ENCODE data around the gene SRL. TPM values are rescaled to one million over a fixed set of nuclear protein-coding genes. Genes with fewer than 3 reads are reported as not detected.
"Not testable (repeated sequence)": the region's sequence is repeated elsewhere in the genome, so short reads cannot be mapped to it uniquely, and the experiment has no call there.

Gene SRL
- total RNA-seq, 2 donors from 2014 or later: not detected

DNA sequence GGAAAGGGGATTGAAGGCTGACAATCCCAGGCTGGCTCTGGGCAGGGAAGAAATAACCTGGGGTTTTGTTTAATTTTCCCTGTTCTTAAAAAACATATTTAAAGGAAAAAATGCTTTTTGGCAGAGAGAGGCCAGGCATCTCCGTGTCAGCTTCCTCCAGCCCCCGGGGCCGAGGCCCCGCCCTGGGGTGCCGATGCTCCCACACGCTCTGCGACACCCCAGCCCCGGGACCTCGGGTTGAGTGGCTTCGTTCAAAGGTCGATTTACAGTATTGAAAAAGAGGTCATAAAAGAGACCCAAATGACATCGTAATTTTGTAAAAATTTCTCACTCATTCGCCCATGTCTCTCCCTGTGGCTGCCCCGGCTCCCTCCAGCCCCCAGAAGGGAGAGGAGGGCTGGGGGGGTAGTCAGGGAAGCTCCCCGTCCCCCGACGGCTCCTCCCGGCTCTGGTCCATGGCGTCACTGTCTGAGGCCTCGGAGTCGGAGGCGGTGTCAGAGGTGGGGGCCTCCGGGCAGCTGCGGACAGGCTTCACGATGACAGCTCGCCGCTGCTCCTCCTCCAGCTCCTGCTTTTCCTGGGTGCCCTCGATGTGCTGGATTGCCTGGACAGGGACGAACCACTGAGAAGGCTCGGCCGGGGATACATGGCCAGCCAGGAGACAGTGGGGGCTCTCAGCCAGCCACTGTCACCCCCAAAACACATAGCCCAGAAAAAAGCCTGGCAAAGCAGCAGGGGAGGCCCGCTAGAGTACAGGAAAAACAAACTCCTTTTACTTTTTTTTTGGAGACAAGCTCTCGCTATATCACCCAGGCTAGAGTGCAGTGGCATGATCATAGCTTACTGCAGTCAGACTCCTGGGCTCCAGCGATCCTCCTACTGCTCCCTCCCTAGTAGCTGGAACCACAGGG, 16.0 kb upstream of the SRL start:
- TF ChIP-seq POLR2A (IDR thresholded peaks at IDR 0.05): no peak
- TF ChIP-seq, protein P1, sequence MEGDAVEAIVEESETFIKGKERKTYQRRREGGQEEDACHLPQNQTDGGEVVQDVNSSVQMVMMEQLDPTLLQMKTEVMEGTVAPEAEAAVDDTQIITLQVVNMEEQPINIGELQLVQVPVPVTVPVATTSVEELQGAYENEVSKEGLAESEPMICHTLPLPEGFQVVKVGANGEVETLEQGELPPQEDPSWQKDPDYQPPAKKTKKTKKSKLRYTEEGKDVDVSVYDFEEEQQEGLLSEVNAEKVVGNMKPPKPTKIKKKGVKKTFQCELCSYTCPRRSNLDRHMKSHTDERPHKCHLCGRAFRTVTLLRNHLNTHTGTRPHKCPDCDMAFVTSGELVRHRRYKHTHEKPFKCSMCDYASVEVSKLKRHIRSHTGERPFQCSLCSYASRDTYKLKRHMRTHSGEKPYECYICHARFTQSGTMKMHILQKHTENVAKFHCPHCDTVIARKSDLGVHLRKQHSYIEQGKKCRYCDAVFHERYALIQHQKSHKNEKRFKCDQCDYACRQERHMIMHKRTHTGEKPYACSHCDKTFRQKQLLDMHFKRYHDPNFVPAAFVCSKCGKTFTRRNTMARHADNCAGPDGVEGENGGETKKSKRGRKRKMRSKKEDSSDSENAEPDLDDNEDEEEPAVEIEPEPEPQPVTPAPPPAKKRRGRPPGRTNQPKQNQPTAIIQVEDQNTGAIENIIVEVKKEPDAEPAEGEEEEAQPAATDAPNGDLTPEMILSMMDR (IDR thresholded peaks at IDR 0.05): no peak
- Histone ChIP-seq H3K4me1 (peaks cover 18% of the 10 kb centered on the region), H3K9me3 (no peaks in the 10 kb centered on the region), H3K27me3 (no peaks in the 10 kb centered on the region), H3K27ac (no peak overlapping the region), H3K4me3 (no peak overlapping the region), H3K36me3 (replicated peaks in 1 of 2; ENCODE audit: insufficient read depth in 1 of 2, low read depth in 2 of 2) (peaks cover 0 to 6% of the 10 kb centered on the region in 2 donors)
- DNase-seq (no peak), ATAC-seq (no peak)
- intact Hi-C loops (cut with DNase I): no loop called here
- 85 to 86% methylated on average over 10 to 34 of the region's 34 CpGs for WGBS, 2 donors

DNA sequence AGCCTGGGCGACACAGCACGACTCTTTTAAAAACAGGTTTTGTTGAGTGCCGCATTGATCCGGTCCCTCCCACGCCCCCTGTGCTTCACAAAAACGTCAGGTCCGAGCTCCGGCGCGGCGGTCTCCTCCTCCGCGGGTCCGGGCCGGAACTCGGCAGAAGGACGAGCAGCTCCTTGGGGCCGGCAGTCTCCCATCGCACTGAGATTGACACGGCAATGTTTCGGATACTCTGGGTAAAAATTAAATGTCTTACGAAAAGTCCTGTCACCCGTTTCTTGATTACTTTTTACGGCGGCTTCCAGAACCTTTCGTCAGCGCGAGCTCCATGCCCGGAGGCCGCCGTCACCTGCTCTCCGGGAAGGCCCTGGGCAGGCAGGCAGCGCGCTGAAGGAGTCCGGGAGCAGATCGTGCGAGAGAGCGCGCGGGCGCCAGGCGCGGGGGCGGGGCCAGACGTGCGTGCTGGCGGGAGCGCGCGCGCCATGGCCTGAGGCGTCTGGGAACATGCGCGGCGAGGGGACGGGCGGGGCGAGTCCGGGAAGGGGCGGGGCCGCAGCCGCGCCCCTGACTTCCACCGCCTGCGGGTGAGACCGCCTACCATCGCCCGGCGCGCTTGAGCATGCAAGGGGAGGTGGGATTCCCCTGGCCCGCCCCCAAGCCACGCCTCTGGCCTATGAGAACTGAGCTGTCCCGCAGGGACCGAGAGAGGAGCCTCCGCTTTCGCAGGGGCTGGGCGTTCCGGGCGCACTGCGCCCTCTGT, 11.7 kb upstream of the SRL start:
- Histone ChIP-seq H3K27me3 (no peaks in the 10 kb centered on the region), H3K9me3 (no peaks in the 10 kb centered on the region), H3K4me3 (peak overlapping the region; percentile 34 to 54), H3K4me1 (peaks cover 7% of the 10 kb centered on the region), H3K36me3 (replicated peaks in 1 of 2; ENCODE audit: insufficient read depth in 1 of 2, low read depth in 2 of 2) (no peaks in the 10 kb centered on the region), H3K27ac (peak overlapping the region; percentile 92 to 94 (median 94))
- 0 to 1% methylated on average over 44 to 80 of the region's 80 CpGs for WGBS, 2 donors
- peak; percentile 100 for DNase-seq
- TF ChIP-seq POLR2A (IDR thresholded peaks at IDR 0.05): peak; percentile 90 to 97 (median 94)
- TF ChIP-seq, protein P1 (IDR thresholded peaks at IDR 0.05): no peak
- intact Hi-C loops (cut with DNase I): no loop called here
- peak; percentile 95 for ATAC-seq

DNA sequence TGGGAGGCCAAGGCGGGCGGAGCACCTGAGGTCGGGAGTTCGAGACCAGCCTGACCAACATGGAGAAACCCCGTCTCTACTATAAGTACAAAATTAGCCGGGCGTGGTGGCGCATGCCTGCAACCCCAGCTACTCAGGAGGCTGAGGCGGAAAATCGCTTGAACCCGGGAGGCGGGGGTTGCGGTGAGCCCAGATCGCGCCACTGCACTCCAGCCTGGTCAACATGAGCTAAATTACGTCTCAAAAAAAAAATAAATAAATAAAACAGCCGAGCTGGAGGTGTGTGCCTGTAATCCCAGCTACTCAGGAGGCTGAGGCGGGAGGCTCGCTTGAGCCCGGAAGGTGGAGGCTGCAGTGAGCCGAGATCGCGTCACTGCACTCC, 11.1 kb upstream of the SRL start:
- H3K27ac ChIP-seq: peak overlapping the region; percentile 92 to 94 (median 94)
- H3K36me3 ChIP-seq (replicated peaks in 1 of 2; ENCODE audit: insufficient read depth in 1 of 2, low read depth in 2 of 2); DNase-seq; H3K4me1 ChIP-seq; ATAC-seq; intact Hi-C loops (cut with DNase I); H3K9me3 ChIP-seq; H3K27me3 ChIP-seq: not testable (repeated sequence)
- H3K4me3 ChIP-seq: peak overlapping the region; percentile 34 to 54
- 57 to 58% methylated on average over 23 of the region's 23 CpGs for WGBS, 2 donors

DNA sequence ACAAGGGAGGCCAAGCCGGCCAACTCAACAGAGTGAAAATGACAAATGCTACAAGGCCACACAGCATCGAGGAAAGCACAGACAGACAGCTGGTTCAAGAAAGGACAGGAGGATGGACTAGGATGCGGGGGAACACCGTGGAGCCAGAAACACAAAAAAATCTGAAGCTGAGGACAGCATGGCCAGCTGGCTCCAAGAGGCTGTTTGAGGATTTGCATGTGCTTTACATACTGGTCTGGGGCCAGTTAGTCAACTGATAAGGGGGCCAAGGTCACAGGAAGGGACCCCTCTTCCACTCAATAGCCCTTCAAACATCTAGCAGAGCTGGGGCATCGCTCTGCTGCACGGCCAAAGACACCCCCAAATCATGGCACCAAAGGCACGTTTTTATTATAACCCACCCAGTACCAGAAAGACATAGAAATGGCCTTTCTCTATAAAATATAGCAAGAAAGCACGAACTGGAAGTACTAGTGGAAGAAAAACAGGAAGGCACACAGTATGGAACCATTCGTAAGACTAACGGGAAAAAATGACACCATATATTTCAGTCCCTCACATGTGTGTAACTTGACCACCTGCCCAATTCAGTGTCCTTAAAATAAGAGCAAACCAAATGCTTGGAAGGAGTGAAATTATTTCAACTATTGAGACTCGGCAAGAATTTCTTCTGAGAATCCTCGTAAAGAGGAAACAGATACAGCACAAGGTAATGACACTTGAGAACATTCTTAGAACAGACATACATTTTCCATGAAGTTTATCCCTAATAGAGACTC, 7.8 kb upstream of the SRL start:
- 77 to 83% methylated on average over 12 of the region's 12 CpGs for WGBS, 2 donors
- intact Hi-C loops (cut with DNase I): loop anchor here (10.0 kb wide), 1 partner anchor 265 kb away; no protein-coding TSS in a partner anchor
- peaks cover 7% of the 10 kb centered on the region for H3K4me1 ChIP-seq
- no peaks in the 10 kb centered on the region for H3K36me3 ChIP-seq (replicated peaks in 1 of 2; ENCODE audit: insufficient read depth in 1 of 2, low read depth in 2 of 2)
- TF ChIP-seq, protein P1 (IDR thresholded peaks at IDR 0.05): no peak
- no peak for TF ChIP-seq POLR2A (IDR thresholded peaks at IDR 0.05)
- no peak overlapping the region for H3K27ac ChIP-seq
- no peaks in the 10 kb centered on the region for H3K9me3 ChIP-seq
- ATAC-seq (no peak), DNase-seq (no peak)
- H3K27me3 ChIP-seq: no peaks in the 10 kb centered on the region
- H3K4me3 ChIP-seq: no peak overlapping the region

DNA sequence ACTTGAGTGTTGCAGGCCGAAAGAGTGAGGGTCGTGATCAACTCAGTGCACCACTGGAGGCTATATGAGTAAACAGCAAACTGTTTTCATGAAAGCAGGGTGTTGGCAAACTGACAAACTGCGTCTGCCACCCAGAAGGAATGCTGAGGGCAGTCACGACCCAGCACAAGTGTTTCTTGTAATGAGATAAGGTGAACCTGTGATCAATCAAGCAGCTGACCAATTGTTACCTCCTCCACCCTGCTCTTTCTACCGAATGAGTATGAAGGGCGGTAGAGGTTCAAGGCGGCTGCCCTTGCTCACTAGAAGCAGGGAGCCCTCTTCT, 5.5 kb upstream of the SRL start:
- H3K4me3 ChIP-seq: no peak overlapping the region
- no peaks in the 10 kb centered on the region for H3K9me3 ChIP-seq
- no peak for TF ChIP-seq POLR2A (IDR thresholded peaks at IDR 0.05)
- TF ChIP-seq, protein P1 (IDR thresholded peaks at IDR 0.05): no peak
- DNase-seq (no peak), ATAC-seq (no peak)
- WGBS, 2 donors: 59 to 78% methylated on average over 5 to 7 of the region's 7 CpGs
- H3K27me3 ChIP-seq: no peaks in the 10 kb centered on the region
- intact Hi-C loops (cut with DNase I): loop anchor here (10.0 kb wide), 1 partner anchor 263 kb away; no protein-coding TSS in a partner anchor
- no peak overlapping the region for H3K27ac ChIP-seq
- H3K4me1 ChIP-seq: peaks cover under 1% of the 10 kb centered on the region
- no peaks in the 10 kb centered on the region for H3K36me3 ChIP-seq (replicated peaks in 1 of 2; ENCODE audit: insufficient read depth in 1 of 2, low read depth in 2 of 2)

Data from body of pancreas (tissue), 4 donors.